SK-N-SH treated with all-trans-retinoic acid at 6 μM for 48 hours (cell line): ENCODE data around the gene ABHD10.

Source experiments
- ATAC-seq: fragments of 200-7000 bp; cut with Tn5 transposase; 3 replicates; pipeline ENCODE4 v1.9.1; 2020; ENCODE audit warnings: mild to moderate bottlenecking, moderate library complexity
- ARNTL ChIP-seq: fragments of 450-650 bp; formaldehyde crosslinking; IDR thresholded peaks from 2 replicates; pipeline ENCODE4 v1.5.0; 2020; ENCODE audit warnings: low read depth, mild to moderate bottlenecking, moderate library complexity, borderline replicate concordance
- BACH2 ChIP-seq: fragments of 250-450 bp; sonication (Bioruptor Pico); IDR thresholded peaks from 2 replicates; pipeline ENCODE4 v1.9.0; 2021; ENCODE audit warnings: mild to moderate bottlenecking, borderline replicate concordance
- CSDC2 ChIP-seq: fragments of 250-450 bp; sonication (Bioruptor Pico); IDR thresholded peaks from 2 replicates; pipeline ENCODE4 v1.5.0; 2020; ENCODE audit warnings: mild to moderate bottlenecking, moderate library complexity
- ESRRG ChIP-seq: fragments of 250-450 bp; sonication (Bioruptor Pico); IDR thresholded peaks from 2 replicates; pipeline ENCODE4 v1.6.1; 2021; ENCODE audit warnings: mild to moderate bottlenecking
- GLIS3 ChIP-seq: fragments of 250-450 bp; sonication (Bioruptor Pico); IDR thresholded peaks from 2 replicates; pipeline ENCODE4 v1.5.0; 2020; ENCODE audit warnings: mild to moderate bottlenecking, moderate library complexity
- ISL1 ChIP-seq: fragments of 250-450 bp; sonication (Bioruptor Pico); IDR thresholded peaks from 2 replicates; pipeline ENCODE4 v2.1.2; 2022; ENCODE audit warnings: mild to moderate bottlenecking, moderate library complexity
- OSR1 ChIP-seq: fragments of 250-450 bp; sonication (Bioruptor Pico); IDR thresholded peaks from 2 replicates; pipeline ENCODE4 v1.8.0; 2022; ENCODE audit warnings: moderate library complexity, mild to moderate bottlenecking, inconsistent platforms
- PPARA ChIP-seq: fragments of 250-450 bp; sonication (Bioruptor Pico); IDR thresholded peaks from 2 replicates; pipeline ENCODE4 v1.5.0; 2020; ENCODE audit warnings: mild to moderate bottlenecking, borderline replicate concordance
- RARB ChIP-seq: fragments of 250-450 bp; sonication (Bioruptor Pico); IDR thresholded peaks from 2 replicates; pipeline ENCODE4 v1.8.0; 2021; ENCODE audit warnings: mild to moderate bottlenecking, moderate library complexity
- SNAI2 ChIP-seq: fragments of 250-450 bp; sonication (Bioruptor Pico); IDR thresholded peaks from 2 replicates; pipeline ENCODE4 v1.5.0; 2020; ENCODE audit warnings: mild to moderate bottlenecking, moderate library complexity
- TCF4 ChIP-seq: fragments of 250-450 bp; sonication (Bioruptor Pico); IDR thresholded peaks from 2 replicates; pipeline ENCODE4 v1.8.0; 2021; ENCODE audit warnings: mild to moderate bottlenecking, moderate library complexity, borderline replicate concordance
- TOX ChIP-seq: fragments of 250-450 bp; sonication (Bioruptor Pico); IDR thresholded peaks from 2 replicates; pipeline ENCODE4 v1.8.0; 2021; ENCODE audit warnings: mild to moderate bottlenecking, moderate library complexity, borderline replicate concordance
- ZC3H10 ChIP-seq: fragments of 250-450 bp; sonication (Bioruptor Pico); IDR thresholded peaks from 2 replicates; pipeline ENCODE4 v1.5.1; 2021; ENCODE audit warnings: mild to moderate bottlenecking, moderate library complexity
- ZFP3 ChIP-seq: fragments of 250-450 bp; sonication (Bioruptor Pico); IDR thresholded peaks from 2 replicates; pipeline ENCODE4 v1.5.0; 2020; ENCODE audit warnings: mild to moderate bottlenecking, moderate library complexity
- ZFP30 ChIP-seq: fragments of 450-650 bp; formaldehyde crosslinking; IDR thresholded peaks from 2 replicates; pipeline ENCODE4 v1.5.0; 2022; ENCODE audit warnings: mild to moderate bottlenecking, moderate library complexity
- ZNF565 ChIP-seq: fragments of 450-650 bp; formaldehyde crosslinking; conservative IDR thresholded peaks from 2 replicates; pipeline ENCODE4 v1.5.0; 2020; ENCODE audit warnings: low read depth, mild to moderate bottlenecking, moderate library complexity
- ZNF70 ChIP-seq: fragments of 450-650 bp; formaldehyde crosslinking; IDR thresholded peaks from 2 replicates; pipeline ENCODE4 v1.5.0; 2020; ENCODE audit warnings: mild to moderate bottlenecking, moderate library complexity
- ZNF8 ChIP-seq: fragments of 450-650 bp; formaldehyde crosslinking; IDR thresholded peaks from 2 replicates; pipeline ENCODE4 v1.5.0; 2020; ENCODE audit warnings: mild to moderate bottlenecking, moderate library complexity
- TF ChIP-seq, protein P1 (sequence below): fragments of 250-450 bp; sonication (Bioruptor Pico); IDR thresholded peaks from 2 replicates; pipeline ENCODE4 v1.5.0; 2020; ENCODE audit warnings: mild to moderate bottlenecking, moderate library complexity
- TF ChIP-seq, protein P2 (sequence below): fragments of 250-450 bp; sonication (Bioruptor Pico); IDR thresholded peaks from 2 replicates; pipeline ENCODE4 v1.8.0; 2020; ENCODE audit warnings: mild to moderate bottlenecking, moderate library complexity, borderline replicate concordance
- TF ChIP-seq, protein P3 (sequence below): fragments of 250-450 bp; sonication (Bioruptor Pico); IDR thresholded peaks from 2 replicates; pipeline ENCODE4 v1.8.0; 2021; ENCODE audit warnings: low read depth, mild to moderate bottlenecking, moderate library complexity, borderline replicate concordance
- TF ChIP-seq, protein P4 (sequence below): fragments of 250-450 bp; sonication (Bioruptor Pico); IDR thresholded peaks from 2 replicates; pipeline ENCODE4 v1.5.1; 2020; ENCODE audit warnings: low read depth, mild to moderate bottlenecking, moderate library complexity

The ABHD10 gene

DNA sequence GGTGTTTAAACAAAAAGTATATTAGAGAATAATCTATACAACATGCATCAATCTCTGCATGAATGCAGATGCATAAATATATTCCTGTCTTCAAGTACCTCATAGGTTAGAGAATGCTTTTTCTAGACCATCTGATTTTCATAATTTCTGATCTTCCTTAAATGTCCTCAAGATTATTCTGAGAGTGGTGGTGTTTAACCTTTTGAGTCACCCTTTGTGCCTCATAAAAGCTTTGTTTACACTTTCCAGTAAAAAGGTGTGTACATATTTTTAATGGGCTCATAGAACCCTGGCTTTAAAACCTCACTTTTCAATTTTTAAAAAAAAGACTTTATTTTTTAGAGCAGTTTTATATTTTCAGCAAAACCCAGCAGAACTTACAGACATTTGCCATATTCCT lies 41.0 kb upstream of the ABHD10 start (continued):
- TF ChIP-seq ZC3H10 (CRISPR knock-in tag) = no peak

DNA sequence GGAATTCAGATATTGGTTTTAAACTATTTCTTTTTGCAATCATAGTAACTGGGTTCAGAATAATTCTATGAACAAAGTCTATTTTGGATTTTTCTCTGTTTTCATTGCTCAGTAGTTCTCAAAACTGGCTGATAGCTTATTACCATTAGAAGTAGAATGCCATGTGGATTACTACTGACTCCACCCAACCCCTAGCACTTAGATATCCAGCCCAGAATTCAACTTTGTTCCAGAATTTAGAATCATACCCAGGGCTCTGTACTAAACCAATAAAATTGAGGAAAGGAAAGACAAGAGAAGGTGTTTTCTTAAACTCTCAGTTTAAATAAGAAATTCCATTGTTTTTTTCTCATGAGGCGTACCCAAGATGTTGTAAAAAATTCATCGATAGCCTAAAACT lies 39.0 kb upstream of the ABHD10 start:
- TF ChIP-seq ESRRG (CRISPR knock-in tag) (no peak), PPARA (CRISPR knock-in tag) (no peak), ZFP3 (CRISPR knock-in tag) (no peak), ISL1 (CRISPR knock-in tag) (no peak), ZFP30 (CRISPR knock-in tag) (no peak), ARNTL (CRISPR knock-in tag) (no peak), TCF4 (CRISPR knock-in tag) (no peak), BACH2 (CRISPR knock-in tag) (no peak), CSDC2 (CRISPR knock-in tag) (no peak), ZNF70 (CRISPR knock-in tag) (no peak), GLIS3 (CRISPR knock-in tag) (no peak), ZNF8 (CRISPR knock-in tag) (no peak), ZNF565 (CRISPR knock-in tag) (no peak), OSR1 (no peak), SNAI2 (CRISPR knock-in tag) (no peak)
- TF ChIP-seq, protein P1, sequence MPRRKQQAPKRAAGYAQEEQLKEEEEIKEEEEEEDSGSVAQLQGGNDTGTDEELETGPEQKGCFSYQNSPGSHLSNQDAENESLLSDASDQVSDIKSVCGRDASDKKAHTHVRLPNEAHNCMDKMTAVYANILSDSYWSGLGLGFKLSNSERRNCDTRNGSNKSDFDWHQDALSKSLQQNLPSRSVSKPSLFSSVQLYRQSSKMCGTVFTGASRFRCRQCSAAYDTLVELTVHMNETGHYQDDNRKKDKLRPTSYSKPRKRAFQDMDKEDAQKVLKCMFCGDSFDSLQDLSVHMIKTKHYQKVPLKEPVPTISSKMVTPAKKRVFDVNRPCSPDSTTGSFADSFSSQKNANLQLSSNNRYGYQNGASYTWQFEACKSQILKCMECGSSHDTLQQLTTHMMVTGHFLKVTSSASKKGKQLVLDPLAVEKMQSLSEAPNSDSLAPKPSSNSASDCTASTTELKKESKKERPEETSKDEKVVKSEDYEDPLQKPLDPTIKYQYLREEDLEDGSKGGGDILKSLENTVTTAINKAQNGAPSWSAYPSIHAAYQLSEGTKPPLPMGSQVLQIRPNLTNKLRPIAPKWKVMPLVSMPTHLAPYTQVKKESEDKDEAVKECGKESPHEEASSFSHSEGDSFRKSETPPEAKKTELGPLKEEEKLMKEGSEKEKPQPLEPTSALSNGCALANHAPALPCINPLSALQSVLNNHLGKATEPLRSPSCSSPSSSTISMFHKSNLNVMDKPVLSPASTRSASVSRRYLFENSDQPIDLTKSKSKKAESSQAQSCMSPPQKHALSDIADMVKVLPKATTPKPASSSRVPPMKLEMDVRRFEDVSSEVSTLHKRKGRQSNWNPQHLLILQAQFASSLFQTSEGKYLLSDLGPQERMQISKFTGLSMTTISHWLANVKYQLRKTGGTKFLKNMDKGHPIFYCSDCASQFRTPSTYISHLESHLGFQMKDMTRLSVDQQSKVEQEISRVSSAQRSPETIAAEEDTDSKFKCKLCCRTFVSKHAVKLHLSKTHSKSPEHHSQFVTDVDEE (CRISPR knock-in tag) = no peak
- TF ChIP-seq, protein P2, sequence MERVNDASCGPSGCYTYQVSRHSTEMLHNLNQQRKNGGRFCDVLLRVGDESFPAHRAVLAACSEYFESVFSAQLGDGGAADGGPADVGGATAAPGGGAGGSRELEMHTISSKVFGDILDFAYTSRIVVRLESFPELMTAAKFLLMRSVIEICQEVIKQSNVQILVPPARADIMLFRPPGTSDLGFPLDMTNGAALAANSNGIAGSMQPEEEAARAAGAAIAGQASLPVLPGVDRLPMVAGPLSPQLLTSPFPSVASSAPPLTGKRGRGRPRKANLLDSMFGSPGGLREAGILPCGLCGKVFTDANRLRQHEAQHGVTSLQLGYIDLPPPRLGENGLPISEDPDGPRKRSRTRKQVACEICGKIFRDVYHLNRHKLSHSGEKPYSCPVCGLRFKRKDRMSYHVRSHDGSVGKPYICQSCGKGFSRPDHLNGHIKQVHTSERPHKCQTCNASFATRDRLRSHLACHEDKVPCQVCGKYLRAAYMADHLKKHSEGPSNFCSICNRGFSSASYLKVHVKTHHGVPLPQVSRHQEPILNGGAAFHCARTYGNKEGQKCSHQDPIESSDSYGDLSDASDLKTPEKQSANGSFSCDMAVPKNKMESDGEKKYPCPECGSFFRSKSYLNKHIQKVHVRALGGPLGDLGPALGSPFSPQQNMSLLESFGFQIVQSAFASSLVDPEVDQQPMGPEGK (CRISPR knock-in tag) = no peak
- TF ChIP-seq, protein P3, sequence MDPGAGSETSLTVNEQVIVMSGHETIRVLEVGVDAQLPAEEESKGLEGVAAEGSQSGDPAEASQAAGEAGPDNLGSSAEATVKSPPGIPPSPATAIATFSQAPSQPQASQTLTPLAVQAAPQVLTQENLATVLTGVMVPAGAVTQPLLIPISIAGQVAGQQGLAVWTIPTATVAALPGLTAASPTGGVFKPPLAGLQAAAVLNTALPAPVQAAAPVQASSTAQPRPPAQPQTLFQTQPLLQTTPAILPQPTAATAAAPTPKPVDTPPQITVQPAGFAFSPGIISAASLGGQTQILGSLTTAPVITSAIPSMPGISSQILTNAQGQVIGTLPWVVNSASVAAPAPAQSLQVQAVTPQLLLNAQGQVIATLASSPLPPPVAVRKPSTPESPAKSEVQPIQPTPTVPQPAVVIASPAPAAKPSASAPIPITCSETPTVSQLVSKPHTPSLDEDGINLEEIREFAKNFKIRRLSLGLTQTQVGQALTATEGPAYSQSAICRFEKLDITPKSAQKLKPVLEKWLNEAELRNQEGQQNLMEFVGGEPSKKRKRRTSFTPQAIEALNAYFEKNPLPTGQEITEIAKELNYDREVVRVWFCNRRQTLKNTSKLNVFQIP (CRISPR knock-in tag) = no peak
- ATAC-seq = no peak

DNA sequence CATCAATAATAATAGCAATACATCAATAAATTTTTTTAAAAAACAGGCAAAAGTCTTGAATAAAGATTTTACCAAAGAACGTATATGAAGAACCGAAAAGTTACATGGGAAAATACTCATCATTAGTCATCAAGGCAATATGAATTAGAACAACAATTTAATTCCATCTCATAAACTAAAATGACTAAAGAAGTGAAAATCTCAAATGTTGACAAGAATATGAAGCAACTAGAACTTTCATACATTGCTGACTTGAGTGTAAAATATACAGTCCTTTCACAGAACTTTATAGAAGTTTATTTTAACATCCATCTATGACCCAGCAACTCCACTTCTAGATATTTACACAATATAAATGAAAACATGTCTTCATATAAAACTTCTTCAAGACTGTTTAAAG lies 35.3 kb upstream of the ABHD10 start:
- ATAC-seq = no peak
- no peak for TF ChIP-seq SNAI2 (CRISPR knock-in tag)
- TF ChIP-seq ZNF8 (CRISPR knock-in tag) = no peak
- TF ChIP-seq, protein P3 (CRISPR knock-in tag) = no peak
- TF ChIP-seq ZNF565 (CRISPR knock-in tag) = no peak
- no peak for TF ChIP-seq ESRRG (CRISPR knock-in tag)
- no peak for TF ChIP-seq BACH2 (CRISPR knock-in tag)
- TF ChIP-seq OSR1 = no peak
- TF ChIP-seq ZFP30 (CRISPR knock-in tag) = no peak
- TF ChIP-seq ARNTL (CRISPR knock-in tag) = no peak
- no peak for TF ChIP-seq ZNF70 (CRISPR knock-in tag)
- TF ChIP-seq, protein P4, sequence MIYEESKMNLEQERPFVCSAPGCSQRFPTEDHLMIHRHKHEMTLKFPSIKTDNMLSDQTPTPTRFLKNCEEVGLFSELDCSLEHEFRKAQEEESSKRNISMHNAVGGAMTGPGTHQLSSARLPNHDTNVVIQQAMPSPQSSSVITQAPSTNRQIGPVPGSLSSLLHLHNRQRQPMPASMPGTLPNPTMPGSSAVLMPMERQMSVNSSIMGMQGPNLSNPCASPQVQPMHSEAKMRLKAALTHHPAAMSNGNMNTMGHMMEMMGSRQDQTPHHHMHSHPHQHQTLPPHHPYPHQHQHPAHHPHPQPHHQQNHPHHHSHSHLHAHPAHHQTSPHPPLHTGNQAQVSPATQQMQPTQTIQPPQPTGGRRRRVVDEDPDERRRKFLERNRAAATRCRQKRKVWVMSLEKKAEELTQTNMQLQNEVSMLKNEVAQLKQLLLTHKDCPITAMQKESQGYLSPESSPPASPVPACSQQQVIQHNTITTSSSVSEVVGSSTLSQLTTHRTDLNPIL (CRISPR knock-in tag) = no peak
- TF ChIP-seq ZC3H10 (CRISPR knock-in tag) = no peak
- TF ChIP-seq, protein P2 (CRISPR knock-in tag) = no peak
- TF ChIP-seq RARB (CRISPR knock-in tag) = no peak
- no peak for TF ChIP-seq ISL1 (CRISPR knock-in tag)
- no peak for TF ChIP-seq PPARA (CRISPR knock-in tag)
- TF ChIP-seq ZFP3 (CRISPR knock-in tag) = no peak
- TF ChIP-seq, protein P1 (CRISPR knock-in tag) = no peak
- TF ChIP-seq TOX (CRISPR knock-in tag) = no peak
